Body of pancreas (tissue), 4 donors: ENCODE data around the gene LFNG. TPM values are rescaled to one million over a fixed set of nuclear protein-coding genes. Genes with fewer than 3 reads are reported as not detected.

Experiments
- ATAC-seq: fragments of 150-250 bp; one replicate; pipeline ENCODE4 v1.9.1; 2016
- DNase-seq, 4 donors: peaks; one replicate each; pipeline ENCODE4 v3.0.0-alpha.2; 2019
- H3K27ac ChIP-seq, 4 donors: fragments of 200-600 bp; sonication (generic); 1 replicate in 3 of 4; 2 replicates in 1 of 4; pipeline versions ENCODE4 v1.5.1 to v1.6.1; 2016 to 2019; ENCODE audit warnings: mild to moderate bottlenecking in 1 of 4, mixed read lengths in 1 of 4, moderate library complexity in 1 of 4
- H3K27me3 ChIP-seq, 2 donors: fragments of 200-600 bp; sonication (generic); one replicate each; pipeline ENCODE4 v1.6.0; 2016; ENCODE audit warnings: mild to moderate bottlenecking in 1 of 2
- H3K36me3 ChIP-seq, 2 donors: fragments of 200-600 bp; sonication (generic); replicated peaks in 1 of 2; 2 replicates each; pipeline ENCODE4 v1.5.1; 2016; ENCODE audit warnings: low read depth in 2 of 2; ENCODE audit not compliant: insufficient read depth in 1 of 2
- H3K4me1 ChIP-seq: fragments of 200-600 bp; sonication (generic); one replicate; pipeline ENCODE4 v1.6.0; 2016
- H3K4me3 ChIP-seq, 2 donors: fragments of 200-600 bp; sonication (generic); 1 replicate in 1 of 2; 2 replicates in 1 of 2; pipeline ENCODE4 v1.5.1; 2016 to 2019
- H3K9me3 ChIP-seq, 3 donors: fragments of 200-600 bp; sonication (generic); 1 replicate in 2 of 3; 2 replicates in 1 of 3; pipeline ENCODE4 v1.5.1; 2016
- POLR2A ChIP-seq, 3 donors: fragments of 450-650 bp; IDR thresholded peaks; one replicate each; pipeline ENCODE4 v1.6.1; 2016; ENCODE audit warnings: antibody characterized with exemption in 3 of 3, mild to moderate bottlenecking in 2 of 3
- WGBS, 2 donors: methylation state at CpG; one replicate each; pipeline ENCODE4 v1.1.5; 2017; 5-methylcytosine and 5-hydroxymethylcytosine counted together
- intact Hi-C: fragments of 100-400 bp; cut with DNase I; formaldehyde crosslinking; loops from one replicate; pipeline ENCODE4 v1.15.1; 2023
- total RNA-seq, 2 donors: library from RNA; depleted of rRNA; stranded (reverse); fragments of >200 nt; gene quantifications; one replicate each; pipeline ENCODE4 v1.1.0, GENCODE V29; 2016
- TF ChIP-seq, protein P1 (sequence below), 7 experiments: fragments of 450-650 bp in 4 of 7; fragments of 200-600 bp in 3 of 7; sonication (generic) in 3 of 7; IDR thresholded peaks; one replicate each; pipeline ENCODE4 v1.5.1; 2016 to 2019; ENCODE audit warnings: antibody characterized with exemption in 7 of 7

The LFNG gene
- total RNA-seq, 2 donors from 2014 or later, result 47.8 to 142 TPM

DNA sequence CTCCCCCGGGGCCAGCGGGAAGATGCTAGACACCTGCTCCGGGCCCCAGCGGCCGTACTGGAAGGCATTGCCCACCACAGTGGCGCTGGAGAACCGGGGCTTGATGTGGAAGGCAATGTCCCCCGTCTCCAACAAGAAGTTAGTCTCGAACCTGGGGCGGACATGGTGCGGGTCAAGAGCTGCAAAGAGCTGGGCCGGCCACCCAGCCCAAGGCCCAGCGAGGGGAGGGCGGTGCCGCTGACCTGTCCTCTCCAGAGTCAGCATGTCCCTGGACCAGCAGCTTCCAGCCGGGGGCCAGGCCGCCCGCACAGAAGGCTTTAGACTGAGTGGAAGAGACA is 43.9 kb upstream of the LFNG start:
- Histone ChIP-seq H3K36me3 (no peaks in the 10 kb centered on the region), H3K27ac (no peak overlapping the region), H3K4me3 (no peak overlapping the region), H3K4me1 (peaks cover 21% of the 10 kb centered on the region), H3K27me3 (peaks cover 0 to 4% of the 10 kb centered on the region in 2 donors), H3K9me3 (no peaks in the 10 kb centered on the region)
- DNase-seq (peak in 1 of 4 donors; percentile 5), ATAC-seq (no peak)
- WGBS, 2 donors, result 89% methylated on average over 13 of the region's 18 CpGs
- intact Hi-C loops, result no loop called here
- no peak for TF ChIP-seq POLR2A (IDR thresholded peaks at IDR 0.05)
- TF ChIP-seq, protein P1, sequence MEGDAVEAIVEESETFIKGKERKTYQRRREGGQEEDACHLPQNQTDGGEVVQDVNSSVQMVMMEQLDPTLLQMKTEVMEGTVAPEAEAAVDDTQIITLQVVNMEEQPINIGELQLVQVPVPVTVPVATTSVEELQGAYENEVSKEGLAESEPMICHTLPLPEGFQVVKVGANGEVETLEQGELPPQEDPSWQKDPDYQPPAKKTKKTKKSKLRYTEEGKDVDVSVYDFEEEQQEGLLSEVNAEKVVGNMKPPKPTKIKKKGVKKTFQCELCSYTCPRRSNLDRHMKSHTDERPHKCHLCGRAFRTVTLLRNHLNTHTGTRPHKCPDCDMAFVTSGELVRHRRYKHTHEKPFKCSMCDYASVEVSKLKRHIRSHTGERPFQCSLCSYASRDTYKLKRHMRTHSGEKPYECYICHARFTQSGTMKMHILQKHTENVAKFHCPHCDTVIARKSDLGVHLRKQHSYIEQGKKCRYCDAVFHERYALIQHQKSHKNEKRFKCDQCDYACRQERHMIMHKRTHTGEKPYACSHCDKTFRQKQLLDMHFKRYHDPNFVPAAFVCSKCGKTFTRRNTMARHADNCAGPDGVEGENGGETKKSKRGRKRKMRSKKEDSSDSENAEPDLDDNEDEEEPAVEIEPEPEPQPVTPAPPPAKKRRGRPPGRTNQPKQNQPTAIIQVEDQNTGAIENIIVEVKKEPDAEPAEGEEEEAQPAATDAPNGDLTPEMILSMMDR (IDR thresholded peaks at IDR 0.05), result no peak

DNA sequence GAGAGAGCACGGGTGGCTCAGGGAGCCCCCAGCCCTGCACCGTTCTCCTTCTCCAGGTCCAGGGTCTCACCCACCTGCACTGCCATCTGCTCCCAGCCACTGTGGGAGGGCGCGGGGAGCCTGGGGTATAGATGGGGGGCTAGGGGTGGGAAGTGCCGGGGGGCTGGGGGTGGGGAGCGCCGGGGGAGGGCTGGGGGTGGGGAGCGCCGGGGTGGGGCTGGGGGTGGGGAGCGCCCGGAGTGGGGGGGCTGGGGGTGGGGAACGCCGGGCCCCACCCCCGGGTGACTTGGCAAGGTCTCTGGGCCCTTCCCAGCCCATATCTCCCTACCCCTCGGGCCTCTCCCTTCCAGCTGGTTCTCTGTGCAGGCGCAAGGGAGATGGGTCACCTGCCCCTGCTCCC is 43.3 kb upstream of the LFNG start, which contains the start of gene GRIFIN:
Gene GRIFIN, minus strand, starts transcription at position 101 of the 400 bp plus-strand sequence. Its CDS starts 15 bp downstream, at position 86.
- H3K9me3 ChIP-seq, result no peaks in the 10 kb centered on the region
- TF ChIP-seq POLR2A (IDR thresholded peaks at IDR 0.05), result no peak
- TF ChIP-seq, protein P1 (IDR thresholded peaks at IDR 0.05), result no peak
- no peak within 1 kb of the TSS for H3K27ac ChIP-seq
- 72 to 100% methylated on average over 1 to 14 of the region's 16 CpGs for WGBS, 2 donors
- H3K4me1 ChIP-seq, result peaks cover 21% of the 10 kb centered on the region
- H3K4me3 ChIP-seq, result no peak within 1 kb of the TSS
- DNase-seq (no peak), ATAC-seq (no peak)
- intact Hi-C loops, result no loop called here
- no peaks in the 10 kb centered on the region for H3K36me3 ChIP-seq
- H3K27me3 ChIP-seq, result peaks cover 0 to 4% of the 10 kb centered on the region in 2 donors

DNA sequence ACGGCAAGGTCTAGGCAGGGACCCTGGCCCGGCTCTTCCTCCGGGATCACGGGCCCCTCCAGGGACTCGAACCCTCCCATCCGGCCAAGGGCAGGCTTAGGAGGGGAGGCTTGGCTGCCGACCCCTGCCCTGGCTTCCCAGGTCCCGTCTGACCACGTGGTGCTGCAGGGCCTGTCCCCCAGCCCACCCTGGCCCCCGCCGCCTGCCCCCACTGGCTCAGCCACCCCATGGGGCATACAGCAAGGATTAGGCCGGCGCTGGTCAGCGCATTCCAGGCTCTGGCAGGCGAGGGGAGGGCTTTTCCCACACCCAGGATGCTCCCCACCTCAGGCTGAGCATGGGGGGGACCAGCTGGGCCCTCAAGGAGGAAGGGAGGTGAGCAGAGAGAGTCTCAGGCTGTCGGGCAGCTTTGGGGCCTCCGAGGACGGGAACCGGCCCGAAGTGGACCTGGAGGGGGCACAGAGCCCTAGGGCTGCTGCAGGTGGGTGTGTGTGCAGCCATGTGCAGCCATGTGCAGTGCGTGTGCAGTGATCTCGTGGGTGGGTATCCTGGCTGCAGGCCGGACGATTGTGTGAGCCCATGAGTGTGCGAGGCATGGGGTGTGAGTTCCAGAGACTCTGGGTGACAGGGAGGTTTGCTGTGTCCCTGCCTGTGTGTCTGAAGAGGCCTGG is 42.7 kb upstream of the LFNG start:
- DNase-seq, result peak in 1 of 4 donors; percentile 4
- TF ChIP-seq, protein P1 (IDR thresholded peaks at IDR 0.05), result no peak
- TF ChIP-seq POLR2A (IDR thresholded peaks at IDR 0.05), result no peak
- 82% methylated on average over 19 of the region's 25 CpGs; no CpG with 5 or more reads in 1 of the 2 donors for WGBS, 2 donors

DNA sequence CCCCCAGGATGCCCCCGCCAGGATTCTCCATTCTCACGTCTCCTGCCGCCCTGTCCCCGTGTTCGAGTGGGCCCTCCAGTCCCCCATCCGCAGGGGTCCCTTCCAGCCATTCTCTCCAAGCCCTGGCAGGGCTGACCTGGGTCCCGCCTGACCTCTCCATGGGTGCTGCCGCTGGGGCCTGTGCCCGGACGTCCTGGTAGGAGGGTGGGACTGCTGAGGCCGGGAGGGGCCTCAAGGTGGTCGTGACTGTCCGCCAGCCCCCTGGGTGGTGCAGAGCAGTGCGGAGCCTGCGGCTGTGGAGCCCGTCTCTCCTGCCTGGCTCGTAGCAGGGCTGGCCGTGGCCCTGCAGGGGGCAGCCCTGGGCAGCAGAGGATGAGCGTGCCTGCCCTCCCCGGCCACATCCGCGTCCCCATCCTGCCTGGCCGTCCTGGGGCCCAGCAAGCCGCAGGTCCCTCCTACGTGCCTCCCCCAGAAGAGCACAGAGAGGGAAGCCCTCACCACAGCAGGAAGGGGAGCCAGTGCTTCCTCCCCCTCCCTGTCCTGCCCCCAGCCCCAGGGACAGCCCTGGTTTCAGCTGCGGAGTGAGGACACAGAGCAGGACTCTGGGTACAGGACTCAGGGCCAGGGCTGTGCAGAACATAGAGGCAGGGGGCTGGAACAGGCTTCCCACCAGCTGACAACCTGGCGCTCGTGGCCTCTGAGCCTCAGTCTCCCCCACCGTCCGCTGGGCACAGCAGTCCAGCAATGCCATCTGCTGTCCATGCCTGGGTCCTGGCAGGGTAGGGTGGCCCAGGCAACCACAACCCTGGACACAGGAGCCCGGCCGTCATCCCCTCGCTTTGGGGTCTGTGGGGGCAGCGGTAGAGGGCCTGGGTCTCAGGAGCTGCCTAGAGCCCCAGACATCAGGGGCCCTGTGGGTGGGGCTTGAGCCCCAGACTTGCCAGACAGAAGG is 41.9 kb upstream of the LFNG start:
- Histone ChIP-seq H3K36me3 (no peaks in the 10 kb centered on the region), H3K27me3 (peaks cover 0 to 4% of the 10 kb centered on the region in 2 donors), H3K4me1 (peaks cover 21% of the 10 kb centered on the region), H3K27ac (peak overlapping the region in 3 of 4 donors; percentile 22 to 91 (median 47)), H3K4me3 (no peak overlapping the region), H3K9me3 (peaks cover 0 to 3% (median 0%) of the 10 kb centered on the region in 3 donors)
- DNase-seq (peak; percentile 60 to 79 (median 72)), ATAC-seq (peak; percentile 73)
- intact Hi-C loops, result no loop called here
- 0 to 31% methylated on average over 3 to 29 of the region's 34 CpGs for WGBS, 2 donors
- no peak for TF ChIP-seq POLR2A (IDR thresholded peaks at IDR 0.05)
- TF ChIP-seq, protein P1 (IDR thresholded peaks at IDR 0.05), result peak; percentile 54 to 81 (median 74)

More for the DNA sequence above, 42.7 kb upstream of the LFNG start:
- intact Hi-C loops, result no loop called here
- H3K4me1 ChIP-seq, result peaks cover 21% of the 10 kb centered on the region
- no peak for ATAC-seq
- H3K4me3 ChIP-seq, result no peak overlapping the region
- no peaks in the 10 kb centered on the region for H3K36me3 ChIP-seq
- H3K27ac ChIP-seq, result no peak overlapping the region
- peaks cover 0 to 4% of the 10 kb centered on the region in 2 donors for H3K27me3 ChIP-seq
- H3K9me3 ChIP-seq, result no peaks in the 10 kb centered on the region
